AG09319 (cell line): ENCODE results near the gene SLC2A9.

Experiments used
- DNase-seq: peaks from one replicate; pipeline ENCODE4 v3.0.0-alpha.2; 2010; ENCODE audit warnings: low read depth; ENCODE audit errors: extremely low read depth
- TF ChIP-seq, protein P1 (sequence below): IDR thresholded peaks from 2 replicates; pipeline ENCODE4 v1.5.1; 2011; ENCODE audit warnings: low read depth, mild to moderate bottlenecking, inconsistent platforms, low read length, moderate library complexity

Gene SLC2A9

DNA sequence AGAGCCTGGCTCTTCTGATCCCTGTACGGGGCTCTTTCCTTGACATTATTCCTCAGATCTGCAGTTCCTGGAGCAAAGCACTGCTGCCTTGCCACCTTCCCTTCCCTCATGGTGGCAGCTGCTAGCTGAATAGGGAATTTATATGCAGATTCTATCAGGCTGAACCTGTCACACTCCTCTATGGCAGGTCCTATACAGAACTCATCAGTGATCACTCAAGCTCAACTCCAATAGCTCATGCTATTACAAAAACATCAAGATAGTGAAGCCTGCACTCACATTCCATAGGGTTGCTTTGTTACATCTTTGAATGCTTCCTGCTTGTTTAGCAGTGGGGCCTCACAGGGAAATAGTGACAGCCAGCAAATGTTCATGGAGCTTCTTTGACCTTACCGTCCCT, 71.7 kb downstream of the SLC2A9 start:
- DNase-seq: no peak
- TF ChIP-seq, protein P1, sequence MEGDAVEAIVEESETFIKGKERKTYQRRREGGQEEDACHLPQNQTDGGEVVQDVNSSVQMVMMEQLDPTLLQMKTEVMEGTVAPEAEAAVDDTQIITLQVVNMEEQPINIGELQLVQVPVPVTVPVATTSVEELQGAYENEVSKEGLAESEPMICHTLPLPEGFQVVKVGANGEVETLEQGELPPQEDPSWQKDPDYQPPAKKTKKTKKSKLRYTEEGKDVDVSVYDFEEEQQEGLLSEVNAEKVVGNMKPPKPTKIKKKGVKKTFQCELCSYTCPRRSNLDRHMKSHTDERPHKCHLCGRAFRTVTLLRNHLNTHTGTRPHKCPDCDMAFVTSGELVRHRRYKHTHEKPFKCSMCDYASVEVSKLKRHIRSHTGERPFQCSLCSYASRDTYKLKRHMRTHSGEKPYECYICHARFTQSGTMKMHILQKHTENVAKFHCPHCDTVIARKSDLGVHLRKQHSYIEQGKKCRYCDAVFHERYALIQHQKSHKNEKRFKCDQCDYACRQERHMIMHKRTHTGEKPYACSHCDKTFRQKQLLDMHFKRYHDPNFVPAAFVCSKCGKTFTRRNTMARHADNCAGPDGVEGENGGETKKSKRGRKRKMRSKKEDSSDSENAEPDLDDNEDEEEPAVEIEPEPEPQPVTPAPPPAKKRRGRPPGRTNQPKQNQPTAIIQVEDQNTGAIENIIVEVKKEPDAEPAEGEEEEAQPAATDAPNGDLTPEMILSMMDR: no peak

DNA sequence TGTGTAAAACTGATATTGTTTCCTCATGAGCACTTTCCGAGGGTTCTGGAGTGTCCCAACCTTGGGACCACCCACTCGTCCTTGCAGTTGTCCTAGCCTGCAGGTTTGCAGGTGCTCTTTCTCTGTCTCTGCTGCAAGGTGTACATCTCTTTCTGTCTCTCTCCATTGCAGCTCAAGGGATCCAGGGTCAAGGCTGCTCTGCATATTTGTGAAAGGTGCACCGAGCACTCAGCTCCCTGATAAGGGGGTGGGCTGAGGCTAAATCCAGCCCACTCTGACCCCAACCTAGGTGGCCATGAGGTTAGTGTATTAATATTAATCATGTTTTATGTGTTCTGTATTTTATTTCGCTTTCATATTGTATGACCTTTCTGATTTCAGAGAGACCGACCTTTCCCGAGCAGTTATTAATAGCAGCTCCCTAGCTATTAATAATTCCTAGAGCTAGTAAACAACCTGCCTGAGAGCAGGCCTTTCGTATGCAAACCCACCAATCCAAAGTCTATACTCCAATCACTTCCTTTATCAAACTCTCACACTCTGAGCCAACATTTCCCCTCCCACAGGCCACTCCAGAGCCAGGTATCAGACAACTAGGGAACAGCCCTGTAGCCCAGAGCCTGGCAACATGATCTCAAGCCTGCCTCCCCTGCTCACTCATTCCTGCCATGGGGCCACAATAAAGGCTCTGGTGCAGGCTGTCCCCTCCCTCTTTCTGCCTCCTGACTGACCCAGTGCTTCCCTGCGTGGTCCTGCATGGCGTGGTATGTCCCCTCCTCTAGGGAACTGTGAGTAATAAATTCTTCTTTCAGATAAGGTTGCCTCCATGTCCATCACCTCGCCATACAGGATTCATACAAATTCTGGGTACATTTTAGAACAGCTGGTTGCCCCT, 73.9 kb downstream of the SLC2A9 start:
- TF ChIP-seq, protein P1: no peak
- no peak for DNase-seq

DNA sequence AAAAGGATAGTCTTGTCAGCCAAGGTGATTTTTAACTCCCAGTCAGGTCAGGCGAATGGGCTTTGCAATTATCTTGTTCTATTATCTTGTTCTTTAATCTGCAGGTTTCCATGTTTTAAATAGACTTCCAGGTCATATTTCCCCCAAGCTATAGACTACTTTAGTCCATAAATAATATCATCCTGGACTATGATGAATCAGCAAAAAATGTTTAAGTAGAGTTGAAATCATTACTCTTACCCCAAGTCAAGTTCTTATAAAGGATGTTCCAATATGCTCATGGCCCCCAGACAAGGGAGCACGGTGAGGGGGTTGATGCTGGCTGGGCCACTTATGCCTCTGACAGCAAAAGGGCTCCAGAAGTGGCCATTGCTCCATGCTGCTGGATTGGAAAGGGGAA, 75.1 kb downstream of the SLC2A9 start:
- TF ChIP-seq, protein P1: no peak
- DNase-seq: no peak

DNA sequence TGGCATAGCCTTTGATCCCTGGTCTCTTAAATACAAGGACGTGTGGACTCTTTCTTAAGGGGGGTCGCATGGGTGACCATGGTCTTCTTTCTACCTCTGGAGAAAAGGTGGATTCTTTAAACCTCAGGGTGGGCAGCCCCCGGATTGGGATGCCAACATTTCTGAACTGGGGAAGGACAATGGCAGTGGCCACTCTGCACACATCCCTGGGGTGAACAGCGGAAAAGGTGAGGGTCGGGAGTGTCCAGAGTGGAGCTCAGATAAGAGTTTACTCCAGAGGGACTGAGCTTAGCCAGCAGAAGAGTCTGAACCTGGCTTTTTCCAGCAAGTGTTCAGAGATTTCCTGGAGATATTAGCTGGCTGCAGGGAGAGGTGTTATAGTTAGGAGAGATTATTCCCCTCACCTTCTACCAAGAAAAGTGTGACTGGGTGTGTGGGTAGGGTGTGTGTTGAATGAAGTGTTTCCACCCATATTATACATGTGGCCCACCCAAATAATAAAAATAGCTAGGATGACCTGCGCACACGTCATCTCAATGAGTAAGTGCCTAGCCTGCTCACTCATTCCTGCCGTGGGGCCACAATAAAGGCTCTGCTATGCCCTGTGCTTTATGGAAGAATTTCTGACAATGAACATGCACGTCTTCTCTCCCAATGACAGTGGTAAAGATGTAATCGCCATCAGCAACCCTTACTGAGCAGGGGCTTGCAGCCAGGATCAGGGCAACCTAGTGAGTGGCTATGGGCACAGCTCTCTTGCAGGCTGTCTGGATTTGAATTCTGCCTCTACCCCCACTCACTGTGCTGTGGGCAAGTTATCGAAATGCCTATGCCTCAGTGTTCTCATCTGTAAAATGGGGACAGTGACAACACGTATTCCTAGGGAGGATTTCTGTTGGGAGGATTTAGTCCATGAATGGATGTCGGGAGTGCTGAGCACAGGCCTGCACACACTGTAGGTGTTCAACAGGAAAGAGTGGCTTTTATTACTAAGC, 76.6 kb downstream of the SLC2A9 start:
- TF ChIP-seq, protein P1: no peak
- no peak for DNase-seq

DNA sequence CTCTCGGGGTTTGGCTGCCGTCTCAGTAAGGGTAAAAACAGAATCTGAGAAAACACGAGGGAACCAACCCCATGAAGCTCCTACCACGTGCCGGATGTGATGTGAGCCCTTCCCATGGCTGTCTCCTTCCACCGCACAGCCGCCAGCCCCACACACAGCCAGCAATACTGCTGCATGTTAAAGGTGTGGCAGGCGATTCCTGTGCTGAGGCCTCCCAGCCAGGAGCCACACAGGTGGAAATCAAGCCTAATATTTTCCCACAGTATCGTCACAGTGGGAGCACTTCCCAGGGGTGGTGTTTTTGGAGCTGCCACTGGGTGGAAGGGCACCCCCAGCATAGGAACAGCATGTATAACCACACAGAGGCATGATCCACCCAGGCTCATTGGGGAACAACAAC, 77.5 kb downstream of the SLC2A9 start:
- TF ChIP-seq, protein P1: no peak
- no peak for DNase-seq

DNA sequence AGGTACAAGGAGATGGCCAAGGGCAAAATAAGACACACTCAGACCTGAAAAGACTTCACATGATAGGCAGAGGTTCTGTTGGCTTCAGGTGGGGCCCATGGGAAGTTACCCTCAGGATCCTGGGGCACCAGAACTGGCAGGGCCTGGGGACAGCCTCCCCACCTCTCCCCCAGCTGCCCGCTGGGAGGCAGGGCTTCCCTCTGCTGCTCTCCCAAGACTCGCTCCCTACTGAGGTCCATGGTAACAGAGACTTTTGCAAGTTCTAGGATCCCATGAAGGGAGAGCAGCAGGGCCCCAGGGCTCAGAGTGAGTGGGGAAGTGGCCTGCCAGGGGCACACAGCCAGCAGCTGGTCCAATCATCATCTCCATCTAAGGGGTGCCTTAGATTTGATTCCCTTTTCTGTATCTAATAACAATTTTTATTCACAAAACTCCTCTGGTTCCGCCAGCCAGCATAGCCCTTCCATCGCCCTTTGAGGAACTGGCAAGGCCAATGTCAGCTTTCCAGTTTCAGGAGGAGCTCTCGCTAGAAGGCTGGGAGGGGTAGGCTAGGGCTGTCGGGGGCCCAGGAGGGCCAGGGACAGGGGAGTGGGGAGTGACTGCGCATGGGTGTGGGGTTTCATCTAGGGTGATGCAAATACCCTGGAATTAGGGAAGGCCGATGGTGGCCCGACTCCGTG, 78.2 kb downstream of the SLC2A9 start:
- TF ChIP-seq, protein P1: no peak
- no peak for DNase-seq
